HuH-7 (cell line): ENCODE results near the gene NXN.
"Not testable (repeated sequence)": the region's sequence is repeated elsewhere in the genome, so short reads cannot be mapped to it uniquely, and the experiment has no call there.

Experiments
- DNase-seq: peaks from one replicate; pipeline ENCODE4 v3.0.0; 2011; ENCODE audit warnings: low spot score

NXN gene

GRCh38 chr17:953767-954166 lies 25.8 kb downstream of the NXN start:
- no peak for DNase-seq

GRCh38 chr17:952592-952991 lies 27.0 kb downstream of the NXN start:
- DNase-seq, result not testable (repeated sequence)

- peak; percentile 53 for DNase-seq
Measured at GRCh38 chr17:951325-952132, 28.0 kb downstream of the NXN start.

GRCh38 chr17:949623-950303 lies 29.8 kb downstream of the NXN start:
- DNase-seq, result no peak

- no peak for DNase-seq
Measured at GRCh38 chr17:948284-948852, 31.2 kb downstream of the NXN start.

- DNase-seq, result no peak
Measured at GRCh38 chr17:946510-947236, 32.9 kb downstream of the NXN start.

GRCh38 chr17:945672-946071 lies 33.9 kb downstream of the NXN start:
- DNase-seq, result no peak

- DNase-seq, result no peak
Measured at GRCh38 chr17:944266-944826, 35.2 kb downstream of the NXN start.

- DNase-seq, result no peak
Measured at GRCh38 chr17:935485-935884, 44.1 kb downstream of the NXN start.

GRCh38 chr17:933312-934073 lies 46.1 kb downstream of the NXN start:
- no peak for DNase-seq

- no peak for DNase-seq
Measured at GRCh38 chr17:930258-930657, 49.3 kb downstream of the NXN start.

- DNase-seq, result no peak
Measured at GRCh38 chr17:929586-929985, 50.0 kb downstream of the NXN start.

GRCh38 chr17:927611-928461 lies 51.7 kb downstream of the NXN start:
- no peak for DNase-seq

- no peak for DNase-seq
Measured at GRCh38 chr17:925817-926216, 53.8 kb downstream of the NXN start.

GRCh38 chr17:924711-925475 lies 54.7 kb downstream of the NXN start:
- no peak for DNase-seq

GRCh38 chr17:924306-924705 lies 55.3 kb downstream of the NXN start:
- not testable (repeated sequence) for DNase-seq

- no peak for DNase-seq
Measured at GRCh38 chr17:923633-924032, 55.9 kb downstream of the NXN start.

- no peak for DNase-seq
Measured at GRCh38 chr17:921161-921560, 58.4 kb downstream of the NXN start.

- DNase-seq, result no peak
Measured at GRCh38 chr17:920190-920589, 59.4 kb downstream of the NXN start.
